Stimulated activated CD4-positive, alpha-beta T cell treated with anti-CD3 and anti-CD28 coated beads, Interleukin-4, amount 100 ng/mL, for 4 hours (primary cell): ENCODE measurements around the gene TTR.

ENCODE experiments used
- DNase-seq, 2 experiments: peaks; one replicate each; pipeline ENCODE4 v3.0.0-alpha.2; 2020

The TTR gene

DNA sequence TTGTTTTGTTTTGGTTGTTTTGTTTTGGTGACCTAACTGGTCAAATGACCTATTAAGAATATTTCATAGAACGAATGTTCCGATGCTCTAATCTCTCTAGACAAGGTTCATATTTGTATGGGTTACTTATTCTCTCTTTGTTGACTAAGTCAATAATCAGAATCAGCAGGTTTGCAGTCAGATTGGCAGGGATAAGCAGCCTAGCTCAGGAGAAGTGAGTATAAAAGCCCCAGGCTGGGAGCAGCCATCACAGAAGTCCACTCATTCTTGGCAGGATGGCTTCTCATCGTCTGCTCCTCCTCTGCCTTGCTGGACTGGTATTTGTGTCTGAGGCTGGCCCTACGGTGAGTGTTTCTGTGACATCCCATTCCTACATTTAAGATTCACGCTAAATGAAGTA lies at the start of gene TTR:
TSS of gene TTR (plus strand) at position 250 of the 400 bp plus-strand sequence. CDS start at position 276, 26 bp downstream.
- no peak for DNase-seq

DNA sequence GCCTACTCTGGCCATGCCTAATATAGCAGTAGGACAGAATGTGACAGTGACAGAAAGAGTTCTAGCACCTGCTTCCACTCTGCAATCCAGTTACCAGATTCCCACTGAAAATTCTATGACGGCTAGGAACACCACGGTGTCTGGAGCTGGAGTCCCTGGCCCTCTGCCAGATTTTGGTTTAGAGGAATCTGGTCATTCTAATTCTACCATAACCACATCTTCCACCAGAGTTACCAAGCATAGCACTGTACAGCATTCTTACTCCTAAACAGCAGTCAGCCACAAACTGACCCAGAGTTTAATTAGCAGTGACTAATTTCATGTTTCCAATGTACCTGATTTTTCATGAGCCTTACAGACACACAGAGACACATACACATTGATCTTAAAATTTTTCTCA lies 45.2 kb upstream of the TTR start:
- no peak for DNase-seq

DNA sequence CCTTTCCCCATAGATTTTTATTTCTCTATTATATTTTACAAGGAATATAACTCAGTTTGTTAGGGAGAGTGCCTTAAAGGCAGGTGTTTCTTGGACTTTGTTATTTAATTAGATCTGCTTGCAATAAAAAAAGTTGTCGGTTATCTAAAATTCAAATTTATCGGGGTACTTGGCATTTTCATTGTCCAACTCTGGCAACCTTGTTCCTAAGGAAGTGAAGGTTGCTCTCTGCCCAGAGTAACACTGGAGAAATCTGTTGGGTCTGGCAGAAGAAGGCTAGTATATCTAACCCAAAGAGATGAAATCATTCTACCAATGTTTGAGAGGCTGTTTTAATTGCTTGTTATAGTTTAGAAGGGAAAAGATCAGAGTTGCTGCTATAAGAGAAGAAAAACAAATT lies 42.8 kb upstream of the TTR start:
- DNase-seq: no peak

DNA sequence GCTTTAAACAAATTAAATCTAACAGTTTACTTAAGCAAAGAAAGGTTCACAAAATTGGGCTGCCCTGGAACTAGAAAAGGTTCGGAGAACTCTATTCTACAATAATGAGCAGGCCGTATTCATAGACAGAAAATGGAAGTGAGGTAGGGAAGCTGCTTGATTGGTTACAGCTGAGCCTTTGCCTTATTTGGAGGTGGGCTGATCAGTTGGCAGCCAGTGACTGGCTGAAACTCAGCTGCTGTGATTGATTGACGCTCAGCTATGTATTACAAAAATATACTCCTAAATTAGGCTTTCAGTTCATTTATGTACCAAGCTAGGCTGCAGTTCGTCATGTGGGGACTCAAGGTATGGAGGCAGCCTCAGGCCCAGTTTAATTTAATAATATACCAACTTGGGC lies 42.3 kb upstream of the TTR start:
- no peak for DNase-seq

DNA sequence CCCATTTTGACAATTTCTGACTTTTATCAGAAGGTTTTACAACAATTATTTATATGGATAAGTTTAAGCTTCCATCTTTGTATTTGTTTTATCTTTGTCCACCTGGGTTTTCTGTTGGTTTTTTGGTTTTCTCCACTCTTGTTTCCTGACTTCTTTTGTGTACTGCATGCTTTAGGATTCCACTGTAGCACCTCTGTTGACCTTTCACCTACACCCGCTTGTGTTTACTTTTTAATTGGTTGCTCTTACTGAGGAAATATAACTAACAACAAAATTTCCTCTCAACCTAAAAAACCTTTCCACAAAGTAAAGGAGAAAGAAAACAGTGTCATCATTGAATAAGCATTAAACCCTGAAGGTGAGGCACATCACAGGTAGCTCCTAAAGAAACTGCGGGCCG lies 39.8 kb upstream of the TTR start:
- no peak for DNase-seq

DNA sequence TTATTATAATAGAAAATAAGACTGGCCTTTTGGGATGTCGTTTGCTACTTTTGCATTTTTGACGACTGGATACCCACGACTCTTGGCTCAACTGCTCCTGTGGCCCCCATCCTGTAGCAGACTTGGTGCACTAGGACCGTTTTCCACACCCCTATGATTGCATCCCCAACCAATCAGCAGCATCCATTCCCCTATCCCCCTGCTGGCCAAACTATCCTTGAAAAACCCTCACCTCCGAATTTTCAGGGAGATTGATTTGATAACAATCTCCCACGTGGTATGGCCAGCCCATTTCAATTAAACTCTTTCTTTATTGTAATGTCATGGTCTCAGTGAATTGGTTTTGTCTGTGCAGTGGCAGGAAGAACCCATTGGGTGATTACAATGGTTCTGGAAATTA lies 37.9 kb upstream of the TTR start:
- no peak for DNase-seq

DNA sequence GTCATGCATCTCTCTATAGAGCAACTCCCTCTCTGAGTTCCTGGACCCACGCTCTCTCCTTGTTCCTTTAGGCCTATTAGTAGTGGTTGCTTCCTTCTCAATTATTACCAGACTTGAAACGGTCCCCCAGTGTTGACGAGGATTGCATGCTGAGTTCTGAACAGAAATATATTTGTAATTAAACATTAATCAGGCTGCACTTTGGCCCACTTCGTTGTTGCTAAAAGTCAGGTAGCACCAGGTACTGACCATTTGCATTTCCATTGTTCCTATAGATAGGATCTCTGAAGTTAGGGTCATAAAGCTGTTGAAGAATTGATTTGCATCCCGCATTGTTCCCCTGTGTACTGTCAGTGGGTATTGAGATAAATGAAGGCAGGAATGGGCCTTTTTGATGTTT lies 36.9 kb upstream of the TTR start:
- no peak for DNase-seq

DNA sequence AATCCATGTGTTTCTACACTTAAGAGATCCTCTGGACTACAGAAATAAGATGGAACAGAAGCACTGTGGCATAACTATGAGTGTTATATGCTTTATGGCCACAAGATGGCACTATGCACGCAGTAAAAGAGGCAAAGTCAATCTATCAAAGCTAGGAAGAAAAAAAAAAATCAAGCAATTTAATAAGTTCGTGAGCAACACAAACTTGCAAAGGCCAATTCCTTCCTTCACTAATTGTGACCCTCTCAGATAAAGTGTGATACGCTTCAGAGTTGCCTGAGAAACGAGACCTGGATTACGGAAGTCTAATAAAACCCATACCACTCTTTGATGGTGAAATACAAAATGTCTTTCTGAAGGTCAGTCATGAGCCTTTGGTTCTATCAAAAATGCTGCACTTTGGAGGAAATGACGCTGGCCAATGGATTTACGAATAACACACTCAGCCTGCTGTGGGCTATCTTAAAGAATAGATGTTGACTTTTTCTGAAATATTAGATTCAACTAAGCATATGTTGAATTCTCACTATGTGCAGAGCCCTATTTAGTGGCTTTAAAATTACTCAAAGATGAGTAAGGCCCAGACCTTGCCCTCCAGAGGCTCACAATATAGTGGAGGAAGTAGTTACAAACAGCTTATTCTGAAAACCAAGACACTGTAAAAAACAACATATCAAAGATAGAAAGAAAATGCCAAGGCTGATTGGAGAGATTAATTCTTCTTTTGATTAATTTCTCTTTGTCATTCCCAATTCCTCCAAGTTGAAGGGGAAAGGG lies 35.5 kb upstream of the TTR start:
- DNase-seq: peak in 1 of 2 experiments; percentile 5

DNA sequence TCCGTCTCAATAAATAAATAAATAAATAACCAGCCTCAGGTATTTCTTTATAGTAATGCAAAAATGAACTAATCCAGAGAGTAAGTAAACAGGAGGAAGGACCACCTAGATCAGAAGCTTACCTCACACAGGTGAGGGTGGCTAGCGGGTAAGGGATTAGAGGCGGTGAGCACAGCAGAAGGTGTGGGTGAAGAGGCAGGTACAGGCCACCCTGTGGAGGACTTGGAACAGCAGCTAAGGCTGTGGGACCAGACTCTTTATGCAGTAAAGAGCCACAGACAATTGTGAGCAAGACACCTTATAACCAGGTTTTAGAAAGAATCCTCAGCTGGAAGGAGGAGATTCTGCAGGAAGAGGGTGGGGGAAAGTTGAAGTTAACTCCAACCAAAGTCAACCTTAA lies 34.2 kb upstream of the TTR start:
- no peak for DNase-seq

DNA sequence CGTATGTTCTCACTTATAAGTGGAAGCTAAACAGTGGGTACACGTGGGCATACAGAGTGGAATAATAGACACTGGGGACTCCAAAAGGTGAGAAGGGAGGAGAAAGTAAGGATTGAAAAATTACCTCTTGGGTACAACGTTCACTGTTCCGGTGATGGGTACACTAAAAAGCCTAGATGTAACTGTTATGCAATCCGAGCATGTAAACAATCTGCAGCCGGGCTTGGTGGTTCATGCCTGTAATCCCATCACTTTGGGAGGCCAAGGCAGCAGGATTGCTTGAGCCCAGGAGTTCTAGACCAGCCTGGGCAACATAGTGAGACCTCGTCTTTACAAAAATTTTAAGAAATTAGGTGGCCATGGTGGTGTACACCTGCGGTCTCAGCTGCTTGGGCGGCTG lies 33.1 kb upstream of the TTR start:
- no peak for DNase-seq

DNA sequence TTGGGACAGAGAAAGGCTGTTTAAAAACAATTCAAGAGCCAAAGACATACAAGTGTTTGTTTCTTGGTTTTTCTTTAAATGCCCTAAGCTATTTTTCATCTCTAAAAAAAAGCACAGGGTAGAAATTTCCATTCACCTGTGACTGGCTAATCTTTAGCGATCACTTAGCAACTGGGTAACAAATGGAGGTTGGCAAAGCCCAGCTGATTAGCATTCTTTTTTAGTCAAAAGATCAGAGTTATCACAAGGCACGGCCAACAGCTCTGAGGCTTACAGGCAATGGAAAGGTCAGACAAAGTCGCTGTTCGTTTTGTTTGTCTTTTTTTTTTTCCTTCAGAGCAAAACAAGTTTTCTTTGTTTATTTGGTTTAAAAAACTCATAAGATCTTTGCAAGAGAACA lies 29.0 kb upstream of the TTR start:
- no peak for DNase-seq

DNA sequence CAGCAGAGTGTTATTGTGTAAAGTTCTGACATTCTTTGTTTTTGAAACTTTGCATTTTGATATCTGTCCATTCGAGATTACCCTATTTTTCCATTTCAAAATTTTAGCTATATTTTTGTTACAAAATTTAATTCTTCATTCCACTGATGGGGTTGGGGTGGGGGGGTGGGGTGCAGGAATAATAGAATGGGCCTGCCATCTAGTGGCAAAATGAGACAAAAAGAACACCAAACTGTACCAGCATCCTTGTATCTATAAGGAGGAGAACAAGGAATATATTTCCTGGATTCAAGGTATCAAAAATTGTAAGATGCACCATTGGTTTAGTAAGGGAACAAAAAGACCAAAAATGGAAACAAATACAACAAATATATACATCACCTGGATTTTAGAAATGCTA lies 27.9 kb upstream of the TTR start:
- no peak for DNase-seq

DNA sequence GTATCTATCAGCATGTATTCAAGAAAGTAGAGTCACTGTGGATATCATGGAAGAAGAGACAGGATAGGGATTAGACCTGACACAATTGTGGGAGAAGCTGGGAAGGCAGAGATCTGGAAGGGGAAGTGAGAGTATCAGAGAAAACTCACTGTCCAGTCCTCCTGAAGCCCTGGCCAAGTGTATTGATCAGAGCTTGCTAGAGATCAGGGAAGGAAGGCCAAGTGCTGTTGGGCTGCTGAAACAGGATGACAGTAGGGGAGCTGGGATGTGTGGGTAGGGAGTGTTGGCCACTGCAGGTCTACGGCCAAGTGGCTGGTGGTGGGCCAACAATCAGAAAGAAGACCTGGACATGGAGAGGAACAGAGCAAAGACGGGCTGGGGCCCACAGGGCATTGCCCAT lies 26.3 kb upstream of the TTR start:
- no peak for DNase-seq

DNA sequence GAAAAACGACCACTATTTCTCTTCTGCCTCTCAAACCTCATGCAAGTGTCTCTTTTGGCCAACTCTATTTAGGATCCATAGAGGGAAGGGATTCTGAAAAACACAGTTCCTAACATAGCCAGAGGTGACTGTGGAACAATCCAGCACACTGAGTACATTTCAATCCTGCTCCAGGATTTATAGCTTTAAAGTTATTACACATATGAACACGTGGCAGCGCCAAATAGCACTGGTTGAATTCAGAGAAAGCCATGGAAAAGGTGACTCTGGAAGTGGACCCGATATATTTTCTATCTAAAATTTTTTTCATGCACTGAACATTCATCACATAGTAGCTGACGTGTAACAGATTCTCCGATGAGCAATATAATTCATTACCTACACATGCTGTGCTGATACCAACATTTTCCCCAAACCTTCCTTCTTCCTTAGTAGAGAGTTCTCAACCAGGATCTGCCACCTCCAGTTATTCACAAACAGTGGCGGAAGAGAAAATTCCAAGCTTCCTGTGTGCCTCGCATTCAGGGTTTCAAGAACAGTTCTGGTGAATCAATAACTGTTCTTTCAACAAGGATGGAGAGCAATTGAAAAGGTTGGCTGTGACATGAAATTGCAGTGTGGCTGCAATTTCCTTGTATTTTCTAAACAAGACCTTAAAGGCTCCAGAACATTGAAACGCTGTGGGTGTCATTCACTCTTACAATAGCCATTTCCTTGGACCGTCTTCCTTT lies 25.7 kb upstream of the TTR start:
- DNase-seq: no peak

DNA sequence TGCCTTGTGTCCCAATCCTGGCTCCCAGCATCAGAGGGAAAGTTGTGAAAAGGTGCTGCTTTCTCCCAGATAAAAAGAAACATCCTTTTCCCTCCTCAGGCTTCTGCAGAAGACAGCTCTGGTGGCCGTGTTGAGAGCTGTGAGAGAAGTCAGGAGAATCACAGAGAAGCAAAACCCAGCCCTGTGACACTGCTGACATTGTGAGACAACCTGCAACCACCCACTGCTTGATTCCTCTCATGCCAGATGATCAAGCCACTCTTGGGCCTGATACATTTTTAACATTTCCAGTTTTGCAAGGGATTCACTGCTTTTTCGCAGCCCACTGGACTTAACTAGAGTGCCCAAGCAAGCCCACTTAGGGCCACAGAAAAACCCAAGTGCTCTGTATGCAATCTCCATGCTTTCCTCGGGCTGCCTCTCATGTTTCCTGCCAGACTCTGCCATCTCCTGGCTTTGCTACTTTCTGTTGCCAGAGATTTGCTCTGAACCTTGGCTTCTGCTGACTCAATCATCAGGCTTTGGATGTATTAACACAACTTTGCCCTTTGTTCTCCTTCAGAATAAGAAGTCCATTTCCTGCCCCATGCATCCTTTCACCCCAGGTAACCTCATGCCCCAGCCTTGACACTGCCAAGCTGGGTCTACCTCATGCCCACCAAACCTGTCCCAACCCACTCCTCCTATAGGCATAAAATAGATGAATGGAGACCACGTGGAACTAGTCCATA lies 24.9 kb upstream of the TTR start:
- DNase-seq: no peak

DNA sequence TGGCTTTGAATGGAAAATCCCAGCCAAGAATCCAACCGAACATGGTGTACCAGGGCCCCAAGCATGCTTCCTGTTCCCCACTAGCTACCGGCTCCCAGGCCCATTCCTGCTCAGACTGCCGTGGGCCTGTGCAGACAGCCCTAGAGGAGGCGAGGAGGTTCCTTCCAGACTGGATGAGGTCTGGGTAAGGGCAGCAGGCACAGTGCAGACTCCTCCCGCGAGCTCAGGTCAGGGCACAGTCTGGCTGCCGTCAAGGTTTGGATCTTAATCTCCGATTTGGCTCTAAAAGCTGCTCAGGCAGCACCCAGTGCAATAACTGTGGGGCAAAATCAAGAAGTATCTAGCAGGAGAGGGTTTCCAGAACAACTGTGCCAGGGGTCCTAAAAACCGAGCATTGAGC lies 19.3 kb upstream of the TTR start:
- no peak for DNase-seq

DNA sequence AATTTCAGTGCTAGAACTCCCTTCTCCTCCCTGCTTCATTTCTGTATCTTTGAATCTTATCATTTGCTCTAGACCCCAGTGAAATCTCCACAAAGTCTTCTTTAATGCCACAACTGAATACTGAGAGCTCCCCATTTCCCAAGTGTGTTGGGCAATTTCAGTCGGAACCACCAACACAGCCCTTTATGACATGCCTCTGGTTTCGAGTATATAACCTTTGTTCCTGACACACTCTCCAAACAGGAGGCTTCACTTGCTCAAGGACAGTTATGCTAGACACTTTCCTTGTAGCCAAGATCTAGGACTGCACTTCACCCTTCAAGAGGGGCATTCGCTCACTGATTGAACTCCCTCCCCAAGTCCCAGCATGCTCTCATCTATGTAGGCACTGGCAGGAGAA lies 18.6 kb upstream of the TTR start:
- no peak for DNase-seq

DNA sequence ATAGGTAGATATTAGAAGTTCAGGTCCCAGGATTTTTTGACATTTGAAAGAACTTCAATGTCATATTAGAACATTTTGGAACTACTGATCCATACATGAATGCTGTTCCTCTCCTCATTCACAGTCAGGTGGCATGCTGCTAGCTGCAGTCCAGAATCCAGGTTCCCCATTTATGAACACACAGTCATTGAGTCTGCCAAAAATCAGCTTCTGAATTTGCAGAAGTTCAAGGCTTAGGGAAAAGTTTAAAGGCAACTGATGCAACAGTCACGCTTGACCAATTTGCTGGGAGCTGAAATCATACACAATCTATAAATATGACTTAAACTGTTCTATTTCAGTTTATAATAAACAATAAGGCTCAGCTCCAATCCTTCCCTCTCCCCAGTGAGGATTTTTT lies 17.3 kb upstream of the TTR start:
- no peak for DNase-seq

DNA sequence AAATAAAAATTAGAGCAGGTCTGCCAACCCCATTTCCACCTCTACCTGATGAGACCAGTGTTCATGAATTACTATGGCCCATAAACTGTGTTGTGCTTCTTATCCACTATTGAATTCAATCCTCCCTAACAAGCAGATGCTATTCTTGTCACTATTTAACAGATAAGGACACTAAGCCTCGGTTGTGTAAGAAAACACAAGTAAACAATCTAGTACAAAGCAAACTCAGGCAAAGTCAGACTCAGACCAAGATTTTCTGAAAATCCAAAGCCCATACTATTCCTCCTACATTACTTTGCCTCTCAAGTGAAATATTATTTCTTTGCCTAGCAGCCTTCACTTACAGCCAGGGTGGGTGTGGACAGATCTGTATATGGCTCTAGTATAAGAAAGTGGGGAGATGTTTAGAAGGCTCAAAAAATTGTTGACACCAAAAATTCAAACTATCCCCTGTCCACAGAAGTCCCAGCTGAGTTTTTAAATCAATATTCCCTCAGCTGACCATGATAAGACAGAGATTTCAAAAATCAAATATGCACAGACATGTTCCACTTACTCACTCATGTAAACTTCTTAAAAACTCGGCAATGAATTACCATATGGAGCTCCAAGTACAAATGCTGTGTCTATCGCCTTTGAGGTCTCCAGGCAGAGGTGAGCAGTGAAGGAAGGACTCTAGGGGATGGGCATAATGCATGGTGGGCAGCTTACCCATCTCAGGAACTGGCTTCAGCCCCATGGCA lies 16.0 kb upstream of the TTR start:
- DNase-seq: no peak

DNA sequence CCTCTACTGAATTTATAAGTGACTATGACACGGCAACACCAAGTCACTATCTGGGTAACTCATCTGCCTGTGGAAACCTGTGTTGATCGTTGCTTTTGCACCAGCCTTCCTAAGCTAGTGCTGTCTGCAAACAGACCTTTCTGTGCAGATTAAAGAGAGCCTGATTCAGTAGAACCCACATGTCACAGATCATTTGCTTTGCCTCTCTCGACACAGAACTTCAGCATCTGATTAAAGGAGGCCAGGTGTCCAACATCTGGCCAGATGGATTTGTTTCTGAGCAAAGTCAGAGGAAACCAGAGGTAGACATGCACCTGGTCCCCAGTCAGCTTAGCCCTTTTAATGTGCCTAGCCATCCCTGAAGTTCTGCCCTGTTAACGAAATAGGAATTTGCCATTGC lies 15.0 kb upstream of the TTR start:
- no peak for DNase-seq

DNA sequence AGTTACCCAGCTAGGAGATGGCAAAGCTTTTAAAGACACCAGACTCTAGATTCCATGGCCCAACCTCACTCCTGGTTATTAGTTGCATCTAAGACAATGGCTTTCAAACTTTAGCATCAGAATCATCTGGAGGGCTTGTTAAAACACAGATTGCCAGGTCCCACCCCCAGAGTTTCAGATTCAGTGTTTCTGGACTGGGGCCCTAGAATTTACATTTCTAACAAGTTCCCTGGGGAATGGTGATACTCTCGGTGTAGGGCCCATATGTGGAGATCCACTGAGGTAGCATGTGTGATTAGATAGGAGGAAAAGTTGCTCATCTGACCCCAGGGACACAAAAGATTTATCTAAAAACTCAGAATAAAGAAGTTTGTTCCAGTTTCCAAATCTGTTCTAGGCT lies 14.5 kb upstream of the TTR start:
- no peak for DNase-seq

DNA sequence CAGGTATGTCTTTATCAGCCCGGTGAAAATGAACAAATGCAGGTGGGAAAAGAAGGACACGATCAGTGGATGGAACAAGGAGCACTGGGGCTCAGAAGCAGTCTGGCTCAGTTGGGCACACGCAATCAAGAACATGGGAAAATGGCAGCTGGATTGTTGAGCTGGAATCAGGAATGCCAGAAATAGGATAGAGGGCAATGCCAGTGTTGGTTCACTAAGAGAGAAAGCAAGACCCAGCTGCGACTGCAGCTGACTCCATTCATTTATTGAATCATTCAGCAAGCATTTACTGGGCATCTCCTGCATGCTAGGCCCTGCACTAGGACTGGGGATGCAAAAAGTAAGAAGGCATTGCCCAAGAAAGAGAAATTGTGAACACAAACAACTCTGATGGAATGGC lies 13.6 kb upstream of the TTR start:
- DNase-seq: no peak

DNA sequence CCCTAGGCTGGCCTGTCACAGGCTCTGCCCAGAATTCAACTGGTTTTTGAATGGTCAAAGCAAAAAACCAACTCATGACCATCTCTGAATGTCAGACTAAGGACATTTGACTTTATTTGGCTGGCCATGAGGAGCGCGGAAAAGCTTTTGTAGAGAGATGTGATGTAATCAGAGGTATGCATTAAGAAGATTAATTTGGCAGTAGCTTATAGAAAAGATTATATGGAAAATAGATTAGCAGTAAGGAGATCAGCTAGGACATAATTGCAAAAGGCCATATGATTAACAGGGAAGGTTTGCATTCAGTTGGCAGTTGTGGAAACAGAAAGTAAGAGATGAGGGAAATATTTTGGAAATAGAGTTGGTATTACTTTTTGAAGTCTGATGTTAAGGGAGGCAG lies 12.3 kb upstream of the TTR start:
- DNase-seq: no peak
